Adrenal gland (tissue), 12 donors: ENCODE measurements around the gene ACR. TPM values are rescaled to one million over a fixed set of nuclear protein-coding genes. Genes with fewer than 3 reads are reported as not detected.

Source experiments
- DNase-seq, 7 donors: peaks; one replicate each; pipeline ENCODE4 v3.0.0-alpha.2; 2019 to 2020
- H3K27ac ChIP-seq, 5 donors: fragments of 200-600 bp; sonication (generic) in 4 of 5; 1 replicate in 3 of 5; 2 replicates in 2 of 5; pipeline versions ENCODE4 v1.5.1 to v1.8.0; 2016 to 2020; ENCODE audit warnings: mild to moderate bottlenecking in 1 of 5
- H3K27me3 ChIP-seq: fragments of 200-600 bp; 2 replicates; pipeline ENCODE4 v1.8.0; 2021
- H3K36me3 ChIP-seq, 2 donors: fragments of 200-600 bp; replicated peaks in 1 of 2; 1 replicate in 1 of 2; 2 replicates in 1 of 2; pipeline versions ENCODE4 v1.5.1 to v1.8.0; 2018 to 2022
- H3K4me1 ChIP-seq, 2 donors: fragments of 200-600 bp; replicated peaks in 1 of 2; 1 replicate in 1 of 2; 2 replicates in 1 of 2; pipeline versions ENCODE4 v1.5.1 to v1.8.0; 2018 to 2021
- H3K4me3 ChIP-seq, 4 donors: fragments of 200-600 bp; sonication (generic) in 3 of 4; one replicate each; pipeline ENCODE4 v1.5.1; 2016 to 2018
- H3K9me3 ChIP-seq, 3 donors: fragments of 200-600 bp; sonication (generic) in 1 of 3; replicated peaks in 1 of 3; 1 replicate in 2 of 3; 2 replicates in 1 of 3; pipeline versions ENCODE4 v1.5.1 to v1.8.0; 2016 to 2021
- CTCF ChIP-seq, 6 experiments: fragments of 450-650 bp in 4 of 6; fragments of 200-600 bp in 2 of 6; sonication (generic) in 1 of 6; IDR thresholded peaks; 1 replicate in 5 of 6; 2 replicates in 1 of 6; pipeline versions ENCODE4 v1.5.1 to v1.8.0; 2016 to 2021; ENCODE audit warnings: antibody characterized with exemption in 6 of 6, mild to moderate bottlenecking in 2 of 6, moderate library complexity in 1 of 6
- POLR2A ChIP-seq, 2 donors: fragments of 450-650 bp; IDR thresholded peaks; one replicate each; pipeline ENCODE4 v1.6.1; 2017; ENCODE audit warnings: antibody characterized with exemption in 2 of 2, mild to moderate bottlenecking in 2 of 2, moderate library complexity in 1 of 2
- WGBS, 4 donors: extraction: QIAGEN DNeasy Blood & Tissue Kit in 2 of 4; methylation state at CpG; one replicate each; pipeline versions ENCODE4 v1.1.5 to v1.1.7; 2013 to 2017; 5-methylcytosine and 5-hydroxymethylcytosine counted together
- intact Hi-C, 2 donors: fragments of 100-400 bp; cut with DNase I; formaldehyde crosslinking; loops; one replicate each; pipeline versions ENCODE4 v1.14.1 to v1.15.0; 2022 to 2023
- polyA plus RNA-seq, 3 donors: library from polyadenylated mRNA; stranded (reverse); fragments of 200-250 nt in 2 of 3; fragments of 350-450 nt in 1 of 3; fragmentation: Illumina TruSeq in 1 of 3; extraction: RNeasy Lipid Tissue Mini Kit (QIAGEN cat#74804) in 1 of 3; gene quantifications; one replicate each; pipeline ENCODE4 v1.2.3, GENCODE V29; 2013 to 2014
- total RNA-seq, 9 donors: library from RNA; depleted of rRNA in 4 of 9; stranded (reverse); fragments of >200 nt in 4 of 9; fragments of 120-200 nt in 1 of 9; fragmentation: NEBNext Ultra II Directional in 1 of 9; extraction: Animal tissue kit (Norgen Biotek cat#: 25700) in 1 of 9; gene quantifications; one replicate each; pipeline versions ENCODE4 v1.1.0 to v1.2.4, GENCODE V29; 2013 to 2023
- donor health status: healthy with polysubstance abuse.
- donor health status: Bipolar disorder and iron deficiency.
- donor health status: DM: yes; HTN: yes; CAD: no.
- donor health status: DM: no; HTN: no; CAD: no.
- donor health status: DM: no; HTN: no; CAD: no.
- donor health status: DM: yes; HTN: yes; CAD: no.

Gene ACR
- total and polyA plus RNA-seq, 12 donors = 0.13 to 1.5 (median 0.53) TPM; not detected in 4

GRCh38 chr22:50694099-50694605, 43.9 kb upstream of the ACR start:
- TF ChIP-seq POLR2A (IDR thresholded peaks at IDR 0.05) (no peak), CTCF (IDR thresholded peaks at IDR 0.05) (no peak)
- 64 to 73% (median 68%) methylated on average over 3 of the region's 3 CpGs for WGBS, 4 donors
- Histone ChIP-seq H3K4me3 (no peak overlapping the region), H3K4me1 (no peaks in the 10 kb centered on the region), H3K9me3 (no peaks in the 10 kb centered on the region), H3K27me3 (no peaks in the 10 kb centered on the region), H3K36me3 (no peaks in the 10 kb centered on the region), H3K27ac (no peak overlapping the region)
- DNase-seq = no peak
- intact Hi-C loops = no loop called here

GRCh38 chr22:50694766-50695420, 43.1 kb upstream of the ACR start:
- peak in 2 of 7 donors; percentile 3 to 4 for DNase-seq
- no peak for TF ChIP-seq CTCF (IDR thresholded peaks at IDR 0.05)
- no peak for TF ChIP-seq POLR2A (IDR thresholded peaks at IDR 0.05)
- intact Hi-C loops = no loop called here

GRCh38 chr22:50695421-50696250, 42.4 kb upstream of the ACR start:
- Histone ChIP-seq H3K9me3 (no peaks in the 10 kb centered on the region), H3K27me3 (no peaks in the 10 kb centered on the region), H3K4me1 (no peaks in the 10 kb centered on the region), H3K36me3 (no peaks in the 10 kb centered on the region), H3K4me3 (no peak overlapping the region), H3K27ac (no peak overlapping the region)
- WGBS, 4 donors = 82 to 88% (median 86%) methylated on average over 18 of the region's 18 CpGs
- no peak for TF ChIP-seq CTCF (IDR thresholded peaks at IDR 0.05)
- DNase-seq = peak in 1 of 7 donors; percentile 4
- intact Hi-C loops = no loop called here

More at GRCh38 chr22:50694766-50695420, 43.1 kb upstream of the ACR start:
- H3K27me3 ChIP-seq = no peaks in the 10 kb centered on the region
- no peaks in the 10 kb centered on the region for H3K4me1 ChIP-seq
- no peaks in the 10 kb centered on the region for H3K36me3 ChIP-seq
- 85 to 90% (median 87%) methylated on average over 12 to 18 of the region's 18 CpGs for WGBS, 4 donors
- H3K9me3 ChIP-seq = no peaks in the 10 kb centered on the region
- no peak overlapping the region for H3K4me3 ChIP-seq
- H3K27ac ChIP-seq = no peak overlapping the region

GRCh38 chr22:50696251-50696798, 41.7 kb upstream of the ACR start:
- Histone ChIP-seq H3K9me3 (no peaks in the 10 kb centered on the region), H3K36me3 (no peaks in the 10 kb centered on the region), H3K27me3 (no peaks in the 10 kb centered on the region), H3K4me3 (no peak overlapping the region), H3K4me1 (no peaks in the 10 kb centered on the region), H3K27ac (no peak overlapping the region)
- DNase-seq = no peak
- 50 to 78% (median 62%) methylated on average over 9 to 21 of the region's 21 CpGs for WGBS, 4 donors
- no peak for TF ChIP-seq CTCF (IDR thresholded peaks at IDR 0.05)
- no peak for TF ChIP-seq POLR2A (IDR thresholded peaks at IDR 0.05)
- intact Hi-C loops = no loop called here
